NCI-H2029 (cell line): ENCODE results near the gene RANBP10.
"Not testable (repeated sequence)": the region's sequence is repeated elsewhere in the genome, so short reads cannot be mapped to it uniquely, and the experiment has no call there.

Experiments used
- DNase-seq: peaks from one replicate; lab custom pipeline; 2025; lab: John Stamatoyannopoulos, UW

Gene RANBP10

GRCh38 chr16:67806428-67807147, at the start of gene RANBP10, which contains the start of gene TSNAXIP1:
RANBP10 (minus strand) TSS chr16:67806560; CDS start chr16:67806536, 24 bp downstream.
TSNAXIP1 (plus strand) TSS chr16:67806889; CDS start chr16:67807150, 261 bp downstream.
- DNase-seq, result peak; percentile 92

- no peak for DNase-seq
These were observed 49.4 kb upstream of the RANBP10 start for GRCh38 chr16:67855789-67856188.

- no peak for DNase-seq
These were observed 47.3 kb upstream of the RANBP10 start for GRCh38 chr16:67853670-67854069.

- no peak for DNase-seq
These were observed 41.8 kb upstream of the RANBP10 start for GRCh38 chr16:67848118-67848517.

- no peak for DNase-seq
These were observed 40.9 kb upstream of the RANBP10 start, which contains the start of gene CENPT for GRCh38 chr16:67847064-67847861. CENPT (minus strand) TSS chr16:67847693; CDS start chr16:67833859, 13,834 bp downstream.

- DNase-seq, result peak; percentile 85
These were observed 40.1 kb upstream of the RANBP10 start, which contains the start of gene NUTF2 for GRCh38 chr16:67846320-67847063. NUTF2 (plus strand) TSS chr16:67846933; CDS start chr16:67865131, 18,198 bp downstream.

GRCh38 chr16:67846063-67846319, 39.6 kb upstream of the RANBP10 start:
- DNase-seq, result no peak

- no peak for DNase-seq
These were observed 39.1 kb upstream of the RANBP10 start for GRCh38 chr16:67845291-67846062.

- DNase-seq, result no peak
These were observed 38.1 kb upstream of the RANBP10 start for GRCh38 chr16:67844497-67844896.

- DNase-seq, result no peak
These were observed 37.0 kb upstream of the RANBP10 start for GRCh38 chr16:67843343-67843765.

- DNase-seq, result no peak
These were observed 36.4 kb upstream of the RANBP10 start for GRCh38 chr16:67842509-67843342.

GRCh38 chr16:67841816-67842508, 35.6 kb upstream of the RANBP10 start, which contains the start of gene THAP11:
THAP11 (plus strand) TSS chr16:67842320; CDS start chr16:67842555, 235 bp downstream.
- peak; percentile 80 for DNase-seq

GRCh38 chr16:67841198-67841815, 34.9 kb upstream of the RANBP10 start:
- no peak for DNase-seq

GRCh38 chr16:67837811-67838210, 31.5 kb upstream of the RANBP10 start:
- DNase-seq, result no peak

GRCh38 chr16:67837190-67837589, 30.8 kb upstream of the RANBP10 start:
- not testable (repeated sequence) for DNase-seq

GRCh38 chr16:67834242-67834614, 27.9 kb upstream of the RANBP10 start:
- no peak for DNase-seq

GRCh38 chr16:67833415-67834241, 27.3 kb upstream of the RANBP10 start:
- DNase-seq, result peak; percentile 43

GRCh38 chr16:67833030-67833414, 26.7 kb upstream of the RANBP10 start:
- DNase-seq, result no peak

- no peak for DNase-seq
These were observed 22.3 kb upstream of the RANBP10 start for GRCh38 chr16:67828651-67829050.
